IPS-18c (cell line): ENCODE results near the gene MEAF6.

ENCODE experiments used
- H3K4me3 ChIP-seq: 2 replicates; pipeline ENCODE4 v1.7.0; 2013; ENCODE audit warnings: low read depth, mild to moderate bottlenecking, low read length, moderate library complexity; ENCODE audit not compliant: insufficient read depth
- H3K9me3 ChIP-seq: one replicate; pipeline ENCODE4 v1.6.1; 2013; ENCODE audit warnings: mild to moderate bottlenecking, low read length, moderate library complexity; ENCODE audit not compliant: control insufficient read depth, insufficient read depth

Gene MEAF6

GRCh38 chr1:37497832-37498231, 16.7 kb downstream of the MEAF6 start:
- H3K4me3 ChIP-seq, result no peak overlapping the region
- no peaks in the 10 kb centered on the region for H3K9me3 ChIP-seq

- Histone ChIP-seq H3K4me3 (no peak overlapping the region), H3K9me3 (no peaks in the 10 kb centered on the region)
Observed at GRCh38 chr1:37495875-37496274, 18.7 kb downstream of the MEAF6 start.

- H3K9me3 ChIP-seq, result no peaks in the 10 kb centered on the region
- H3K4me3 ChIP-seq, result no peak overlapping the region
Observed at GRCh38 chr1:37493336-37494098, 21.0 kb downstream of the MEAF6 start.

GRCh38 chr1:37487619-37487984, 27.0 kb downstream of the MEAF6 start:
- no peak overlapping the region for H3K4me3 ChIP-seq
- H3K9me3 ChIP-seq, result peaks cover 4% of the 10 kb centered on the region

GRCh38 chr1:37486680-37487618, 27.6 kb downstream of the MEAF6 start:
- Histone ChIP-seq H3K9me3 (peaks cover 4% of the 10 kb centered on the region), H3K4me3 (no peak overlapping the region)

GRCh38 chr1:37485902-37486679, 28.5 kb downstream of the MEAF6 start:
- Histone ChIP-seq H3K4me3 (no peak overlapping the region), H3K9me3 (peaks cover 4% of the 10 kb centered on the region)

GRCh38 chr1:37484325-37485051, 30.1 kb downstream of the MEAF6 start:
- H3K4me3 ChIP-seq, result no peak overlapping the region

GRCh38 chr1:37483785-37484184, 30.8 kb downstream of the MEAF6 start:
- H3K4me3 ChIP-seq, result no peak overlapping the region
- H3K9me3 ChIP-seq, result peaks cover 4% of the 10 kb centered on the region

More at GRCh38 chr1:37484325-37485051, 30.1 kb downstream of the MEAF6 start:
- peaks cover 4% of the 10 kb centered on the region for H3K9me3 ChIP-seq

GRCh38 chr1:37482796-37483744, 31.5 kb downstream of the MEAF6 start:
- Histone ChIP-seq H3K4me3 (no peak overlapping the region), H3K9me3 (peaks cover 4% of the 10 kb centered on the region)

GRCh38 chr1:37482004-37482785, 32.4 kb downstream of the MEAF6 start:
- Histone ChIP-seq H3K4me3 (no peak overlapping the region), H3K9me3 (peaks cover 4% of the 10 kb centered on the region)

GRCh38 chr1:37481289-37482003, 33.1 kb downstream of the MEAF6 start:
- no peak overlapping the region for H3K4me3 ChIP-seq
- peaks cover 4% of the 10 kb centered on the region for H3K9me3 ChIP-seq

- Histone ChIP-seq H3K9me3 (peaks cover 4% of the 10 kb centered on the region), H3K4me3 (no peak overlapping the region)
Observed at GRCh38 chr1:37480581-37481288, 33.8 kb downstream of the MEAF6 start.

- no peak overlapping the region for H3K4me3 ChIP-seq
Observed at GRCh38 chr1:37480125-37480466, 34.5 kb downstream of the MEAF6 start.

More at GRCh38 chr1:37480125-37480466, 34.5 kb downstream of the MEAF6 start:
- peaks cover 4% of the 10 kb centered on the region for H3K9me3 ChIP-seq
